WTC11 (cell line): ENCODE results near the gene LGMN. TPM values are rescaled to one million over a fixed set of nuclear protein-coding genes. Genes with fewer than 3 reads are reported as not detected.

Source experiments
- ATAC-seq: fragments of 200-7000 bp; cut with Tn5 transposase; 2 replicates; pipeline ENCODE4 v1.10.0; 2021; ENCODE audit warnings: mild to moderate bottlenecking, moderate library complexity
- CTCF ChIA-PET: fragments of 300-600 bp; sonication (Branson Sonifier 250); formaldehyde crosslinking; loops from one replicate; lab custom pipeline; 2021; ENCODE audit warnings: antibody characterized with exemption; lab: Charles Lee
- POLR2A ChIA-PET: fragments of 350-600 bp; sonication (Branson Sonifier 250); formaldehyde crosslinking; loops from one replicate; lab custom pipeline; 2021; ENCODE audit warnings: antibody characterized with exemption; lab: Charles Lee
- DNase-seq: peaks from one replicate; pipeline ENCODE4 v3.0.0; 2021; ENCODE audit warnings: low spot score
- H3K27ac Mint-ChIP-seq: 2 replicates; pipeline ENCODE4 v1.8.0; 2021; ENCODE audit warnings: mixed read lengths
- H3K27me3 Mint-ChIP-seq: 2 replicates; pipeline ENCODE4 v1.8.0; 2021; ENCODE audit warnings: low read depth, mild to moderate bottlenecking, moderate library complexity, mixed read lengths
- H3K36me3 Mint-ChIP-seq: 2 replicates; pipeline ENCODE4 v1.8.0; 2021; ENCODE audit warnings: mixed read lengths
- H3K4me1 Mint-ChIP-seq: 2 replicates; pipeline ENCODE4 v1.8.0; 2022; ENCODE audit warnings: mixed read lengths
- H3K4me3 Mint-ChIP-seq: 2 replicates; pipeline ENCODE4 v1.8.0; 2021; ENCODE audit warnings: mild to moderate bottlenecking, moderate library complexity, mixed read lengths
- H3K9me3 Mint-ChIP-seq: 2 replicates; pipeline ENCODE4 v1.8.0; 2021; ENCODE audit warnings: mixed read lengths
- ATF3 ChIP-seq: sonication (generic); formaldehyde crosslinking; conservative IDR thresholded peaks from 2 replicates; pipeline ENCODE4 v1.8.1; 2022; ENCODE audit warnings: mild to moderate bottlenecking, missing genetic modification reagents
- ESRRA ChIP-seq: sonication (generic); formaldehyde crosslinking; IDR thresholded peaks from 2 replicates; pipeline ENCODE4 v1.8.1; 2022; ENCODE audit warnings: mild to moderate bottlenecking, missing genetic modification reagents, borderline replicate concordance
- FOXJ3 ChIP-seq: sonication (generic); formaldehyde crosslinking; IDR thresholded peaks from 2 replicates; pipeline ENCODE4 v1.9.0; 2021; ENCODE audit warnings: missing genetic modification reagents, mild to moderate bottlenecking, borderline replicate concordance
- FOXK1 ChIP-seq: sonication (generic); formaldehyde crosslinking; IDR thresholded peaks from 2 replicates; pipeline ENCODE4 v1.8.0; 2022; ENCODE audit warnings: mild to moderate bottlenecking, moderate library complexity, missing genetic modification reagents
- FOXP1 ChIP-seq: sonication (generic); formaldehyde crosslinking; IDR thresholded peaks from 2 replicates; pipeline ENCODE4 v1.8.0; 2022; ENCODE audit warnings: missing genetic modification reagents, mild to moderate bottlenecking, moderate library complexity, borderline replicate concordance
- HMGA2 ChIP-seq: fragments of 250-450 bp; sonication (Bioruptor Pico); IDR thresholded peaks from 2 replicates; pipeline ENCODE4 v1.4.0; 2021; ENCODE audit warnings: mild to moderate bottlenecking, moderate library complexity
- HMGXB4 ChIP-seq: sonication (generic); formaldehyde crosslinking; IDR thresholded peaks from 2 replicates; pipeline ENCODE4 v1.8.1; 2023; ENCODE audit warnings: mild to moderate bottlenecking, moderate library complexity, missing genetic modification reagents
- JUN ChIP-seq: sonication (generic); formaldehyde crosslinking; IDR thresholded peaks from 2 replicates; pipeline ENCODE4 v1.8.0; 2023; ENCODE audit warnings: mild to moderate bottlenecking, missing genetic modification reagents
- MXD4 ChIP-seq: fragments of 250-450 bp; sonication (Bioruptor Pico); IDR thresholded peaks from 2 replicates; pipeline ENCODE4 v1.8.0; 2021; ENCODE audit warnings: mild to moderate bottlenecking, moderate library complexity, borderline replicate concordance
- MYBL2 ChIP-seq: sonication (generic); formaldehyde crosslinking; IDR thresholded peaks from 2 replicates; pipeline ENCODE4 v1.8.1; 2023; ENCODE audit warnings: mild to moderate bottlenecking, moderate library complexity, missing genetic modification reagents
- NFATC4 ChIP-seq: fragments of 250-450 bp; sonication (Bioruptor Pico); IDR thresholded peaks from 2 replicates; pipeline ENCODE4 v1.9.0; 2021; ENCODE audit warnings: mild to moderate bottlenecking
- NR1H2 ChIP-seq: sonication (generic); formaldehyde crosslinking; IDR thresholded peaks from 2 replicates; pipeline ENCODE4 v1.9.0; 2021; ENCODE audit warnings: mild to moderate bottlenecking, moderate library complexity, missing genetic modification reagents
- NR2C2 ChIP-seq: sonication (generic); formaldehyde crosslinking; IDR thresholded peaks from 2 replicates; pipeline ENCODE4 v1.8.0; 2022; ENCODE audit warnings: mild to moderate bottlenecking, missing genetic modification reagents
- PRDM15 ChIP-seq: sonication (generic); formaldehyde crosslinking; IDR thresholded peaks from 2 replicates; pipeline ENCODE4 v1.8.0; 2022; ENCODE audit warnings: missing genetic modification reagents
- PREB ChIP-seq: sonication (generic); formaldehyde crosslinking; IDR thresholded peaks from 2 replicates; pipeline ENCODE4 v1.8.1; 2022; ENCODE audit warnings: mild to moderate bottlenecking, missing genetic modification reagents, moderate library complexity, borderline replicate concordance
- SOX15 ChIP-seq: fragments of 250-450 bp; sonication (Bioruptor Pico); IDR thresholded peaks from 2 replicates; pipeline ENCODE4 v1.9.0; 2021; ENCODE audit warnings: mild to moderate bottlenecking
- TEAD4 ChIP-seq: sonication (generic); formaldehyde crosslinking; IDR thresholded peaks from 2 replicates; pipeline ENCODE4 v1.8.0; 2022; ENCODE audit warnings: mild to moderate bottlenecking, missing genetic modification reagents
- ZNF138 ChIP-seq: sonication (generic); formaldehyde crosslinking; conservative IDR thresholded peaks from 2 replicates; pipeline ENCODE4 v1.8.1; 2022; ENCODE audit warnings: mild to moderate bottlenecking, moderate library complexity, missing genetic modification reagents
- ZNF396 ChIP-seq: fragments of 250-450 bp; sonication (Bioruptor Pico); IDR thresholded peaks from 2 replicates; pipeline ENCODE4 v1.8.0; 2021; ENCODE audit warnings: mild to moderate bottlenecking, moderate library complexity, borderline replicate concordance
- ZNF512 ChIP-seq: sonication (generic); formaldehyde crosslinking; IDR thresholded peaks from 2 replicates; pipeline ENCODE4 v1.8.1; 2022; ENCODE audit warnings: missing genetic modification reagents, borderline replicate concordance
- total RNA-seq: library from RNA; stranded (reverse); gene quantifications from 3 replicates; pipeline ENCODE4 v1.2.3, GENCODE V29; 2021
- TF ChIP-seq, protein P1 (sequence below): sonication (generic); formaldehyde crosslinking; IDR thresholded peaks from 2 replicates; pipeline ENCODE4 v1.8.0; 2023; ENCODE audit warnings: missing genetic modification reagents

The LGMN gene
- total RNA-seq, 1 experiment from 2014 or later: 55.7 TPM

- TF ChIP-seq HMGXB4 (no peak), PRDM15 (CRISPR knock-in tag) (no peak)
These were observed 26.1 kb upstream of the LGMN start (continued) for GRCh38 chr14:92774572-92774971.

- Mint-ChIP-seq H3K36me3 (no peaks in the 10 kb centered on the region), H3K9me3 (peaks cover 4% of the 10 kb centered on the region; the same call in 1 of the 2 replicates), H3K4me3 (no peak overlapping the region), H3K27ac (no peak overlapping the region), H3K27me3 (no peaks in the 10 kb centered on the region; the same call in none of the 2 replicates), H3K4me1 (peaks cover 7% of the 10 kb centered on the region)
- no peak for DNase-seq
- POLR2A ChIA-PET: no interaction called here
- no peak for ATAC-seq
- CTCF ChIA-PET: interaction anchor here (1.0 kb wide), 1 partner anchor 84 kb away, joined by 5 read pairs; no protein-coding TSS in a partner anchor
- no peak for TF ChIP-seq HMGA2 (CRISPR knock-in tag)
These were observed 22.1 kb upstream of the LGMN start for GRCh38 chr14:92770484-92770883.

GRCh38 chr14:92768795-92769194 lies 20.4 kb upstream of the LGMN start:
- ATAC-seq: no peak
- TF ChIP-seq ESRRA (no peak), MYBL2 (CRISPR knock-in tag) (no peak), NR1H2 (CRISPR knock-in tag) (no peak), ZNF396 (no peak), ATF3 (CRISPR knock-in tag) (no peak), FOXP1 (CRISPR knock-in tag) (no peak), NFATC4 (CRISPR knock-in tag) (no peak), TEAD4 (CRISPR knock-in tag) (no peak), NR2C2 (CRISPR knock-in tag) (no peak), MXD4 (CRISPR knock-in tag) (no peak), JUN (CRISPR knock-in tag) (no peak), PREB (CRISPR knock-in tag) (no peak), PRDM15 (CRISPR knock-in tag) (no peak), ZNF138 (CRISPR knock-in tag) (no peak), ZNF512 (no peak), SOX15 (CRISPR knock-in tag) (no peak), FOXK1 (CRISPR knock-in tag) (no peak), FOXJ3 (CRISPR knock-in tag) (no peak)
- TF ChIP-seq, protein P1, sequence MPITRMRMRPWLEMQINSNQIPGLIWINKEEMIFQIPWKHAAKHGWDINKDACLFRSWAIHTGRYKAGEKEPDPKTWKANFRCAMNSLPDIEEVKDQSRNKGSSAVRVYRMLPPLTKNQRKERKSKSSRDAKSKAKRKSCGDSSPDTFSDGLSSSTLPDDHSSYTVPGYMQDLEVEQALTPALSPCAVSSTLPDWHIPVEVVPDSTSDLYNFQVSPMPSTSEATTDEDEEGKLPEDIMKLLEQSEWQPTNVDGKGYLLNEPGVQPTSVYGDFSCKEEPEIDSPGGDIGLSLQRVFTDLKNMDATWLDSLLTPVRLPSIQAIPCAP (CRISPR knock-in tag): no peak
- TF ChIP-seq, all 79 proteins: peak for 0
- ChIA-PET CTCF (no interaction called here), POLR2A (interaction anchor here (1.2 kb wide), 1 partner anchor 20 kb away, joined by 3 read pairs; the partner anchor contains the start of gene LGMN)
- Mint-ChIP-seq H3K27me3 (no peaks in the 10 kb centered on the region; the same call in 1 of the 2 replicates), H3K9me3 (peaks cover 4% of the 10 kb centered on the region; the same call in 1 of the 2 replicates), H3K4me3 (no peak overlapping the region), H3K27ac (no peak overlapping the region), H3K4me1 (no peaks in the 10 kb centered on the region; the same call in 1 of the 2 replicates), H3K36me3 (no peaks in the 10 kb centered on the region)
- DNase-seq: no peak
